ENCODE data around the gene HOGA1.

- no peak for TF ChIP-seq CTCF (IDR thresholded peaks at IDR 0.05; ENCODE audit: insufficient read depth, low read length, poor library complexity, severe bottlenecking)
- no peak for TF ChIP-seq EZH2phosphoT487 (conservative IDR thresholded peaks at IDR 0.05; ENCODE audit: low read length)
These were observed 27.3 kb downstream of the HOGA1 start for GRCh38 chr10:97611473-97611872.

Data from SU-DHL-6 (cell line).